Natural killer cell (primary cell): ENCODE results near the gene TNFSF15. TPM values are rescaled to one million over a fixed set of nuclear protein-coding genes. Genes with fewer than 3 reads are reported as not detected.

Experiments used
- ATAC-seq, 3 donors: fragments of 150-1000 bp in 2 of 3; fragments of 200-7000 bp in 1 of 3; cut with Tn5 transposase; 1 replicate in 1 of 3; 2 replicates in 2 of 3; pipeline ENCODE4 v1.10.0; 2021; ENCODE audit warnings: mild to moderate bottlenecking in 2 of 3, moderate library complexity in 2 of 3
- DNase-seq, 2 donors: peaks; one replicate each; pipeline versions ENCODE4 v3.0.0 to v3.0.0-alpha.2; 2013 to 2021; ENCODE audit warnings: mixed read lengths in 1 of 2
- H3K27ac ChIP-seq: one replicate; pipeline ENCODE4 v1.5.1; 2013; ENCODE audit warnings: mild to moderate bottlenecking, low read length
- H3K27me3 ChIP-seq: one replicate; pipeline ENCODE4 v1.6.1; 2013; ENCODE audit warnings: low read length; ENCODE audit not compliant: control insufficient read depth, insufficient read depth
- H3K36me3 ChIP-seq: one replicate; pipeline ENCODE4 v1.6.1; 2013; ENCODE audit warnings: low read length; ENCODE audit not compliant: control insufficient read depth, insufficient read depth
- H3K4me1 ChIP-seq: one replicate; pipeline ENCODE4 v1.6.1; 2013; ENCODE audit warnings: low read length; ENCODE audit not compliant: control insufficient read depth, insufficient read depth
- H3K4me3 ChIP-seq: one replicate; pipeline ENCODE4 v1.5.1; 2013; ENCODE audit warnings: low read length
- H3K9me3 ChIP-seq: one replicate; pipeline ENCODE4 v1.6.1; 2013; ENCODE audit warnings: low read length; ENCODE audit not compliant: control insufficient read depth, insufficient read depth
- H3K27ac Mint-ChIP-seq, 2 donors: one replicate each; pipeline ENCODE4 v1.8.0; 2022; ENCODE audit warnings: mild to moderate bottlenecking in 2 of 2, mixed read lengths in 2 of 2, moderate library complexity in 1 of 2
- H3K27me3 Mint-ChIP-seq, 2 donors: one replicate each; pipeline ENCODE4 v1.8.0; 2022; ENCODE audit warnings: low read depth in 2 of 2, mixed read lengths in 2 of 2
- H3K36me3 Mint-ChIP-seq: one replicate; pipeline ENCODE4 v1.8.0; 2022; ENCODE audit warnings: mixed read lengths
- H3K4me1 Mint-ChIP-seq, 2 donors: one replicate each; pipeline ENCODE4 v1.8.0; 2022; ENCODE audit warnings: mixed read lengths in 2 of 2
- H3K4me3 Mint-ChIP-seq: one replicate; pipeline ENCODE4 v1.8.0; 2022; ENCODE audit warnings: mild to moderate bottlenecking, moderate library complexity, mixed read lengths
- H3K9me3 Mint-ChIP-seq, 2 donors: one replicate each; pipeline ENCODE4 v1.8.0; 2022; ENCODE audit warnings: mixed read lengths in 2 of 2
- CTCF ChIP-seq: fragments of 200-600 bp; IDR thresholded peaks from one replicate; pipeline ENCODE4 v1.8.0; 2022; ENCODE audit warnings: antibody characterized with exemption
- WGBS: methylation state at CpG from one replicate; pipeline ENCODE4 v1.1.7; 2013; ENCODE audit warnings: missing lambda C conversion rate; ENCODE audit not compliant: insufficient coverage; 5-methylcytosine and 5-hydroxymethylcytosine counted together
- intact Hi-C: fragments of 100-400 bp; cut with micrococcal nuclease; formaldehyde crosslinking; loops from one replicate; pipeline ENCODE4 v1.14.2; 2022
- total RNA-seq, 4 donors: library from RNA; stranded (reverse); fragments of 120-200 nt in 1 of 4; gene quantifications; one replicate each; pipeline versions ENCODE4 v1.2.3 to v1.2.4, GENCODE V29; 2013 to 2022

Gene TNFSF15
- total RNA-seq, 3 donors from 2014 or later (not counting 1 experiment from before 2014, with no cell fraction given) = not detected

GRCh38 chr9:114798780-114799427, 6.9 kb downstream of the TNFSF15 start:
- Mint-ChIP-seq H3K4me3 (no peak overlapping the region), H3K27me3 (peaks cover 2 to 9% of the 10 kb centered on the region in 2 donors), H3K36me3 (no peaks in the 10 kb centered on the region), H3K9me3 (no peaks in the 10 kb centered on the region), H3K4me1 (no peaks in the 10 kb centered on the region), H3K27ac (no peak overlapping the region)
- no peaks in the 10 kb centered on the region for H3K27me3 ChIP-seq
- H3K36me3 ChIP-seq = no peaks in the 10 kb centered on the region
- intact Hi-C loops = no loop called here
- ATAC-seq (no peak), DNase-seq (no peak)
- no peaks in the 10 kb centered on the region for H3K9me3 ChIP-seq
- 70% methylated on average over 2 of the region's 2 CpGs for WGBS
- no peak overlapping the region for H3K4me3 ChIP-seq
- no peak overlapping the region for H3K27ac ChIP-seq
- H3K4me1 ChIP-seq = no peaks in the 10 kb centered on the region
- TF ChIP-seq CTCF = no peak

- ATAC-seq (no peak), DNase-seq (no peak)
- Histone ChIP-seq H3K27me3 (no peaks in the 10 kb centered on the region), H3K36me3 (no peaks in the 10 kb centered on the region), H3K4me3 (no peak overlapping the region), H3K27ac (no peak overlapping the region), H3K4me1 (no peaks in the 10 kb centered on the region), H3K9me3 (no peaks in the 10 kb centered on the region)
- Mint-ChIP-seq H3K27me3 (peaks cover 2 to 6% of the 10 kb centered on the region in 2 donors), H3K9me3 (no peaks in the 10 kb centered on the region), H3K36me3 (no peaks in the 10 kb centered on the region), H3K27ac (no peak overlapping the region), H3K4me1 (no peaks in the 10 kb centered on the region), H3K4me3 (no peak overlapping the region)
- TF ChIP-seq CTCF = no peak
- intact Hi-C loops = no loop called here
- 100% methylated on average over 1 of the region's 1 CpG for WGBS
Observed at GRCh38 chr9:114798101-114798500, 7.7 kb downstream of the TNFSF15 start.

GRCh38 chr9:114792396-114792795, 13.4 kb downstream of the TNFSF15 start:
- Mint-ChIP-seq H3K4me1 (no peaks in the 10 kb centered on the region), H3K9me3 (no peaks in the 10 kb centered on the region), H3K4me3 (no peak overlapping the region), H3K27me3 (no peaks in the 10 kb centered on the region), H3K36me3 (no peaks in the 10 kb centered on the region), H3K27ac (no peak overlapping the region)
- no peaks in the 10 kb centered on the region for H3K27me3 ChIP-seq
- WGBS = 99% methylated on average over 4 of the region's 4 CpGs
- no peaks in the 10 kb centered on the region for H3K36me3 ChIP-seq
- no peaks in the 10 kb centered on the region for H3K9me3 ChIP-seq
- ATAC-seq (no peak), DNase-seq (no peak)
- H3K4me3 ChIP-seq = no peak overlapping the region
- H3K4me1 ChIP-seq = no peaks in the 10 kb centered on the region
- no peak for TF ChIP-seq CTCF
- intact Hi-C loops = no loop called here
- no peak overlapping the region for H3K27ac ChIP-seq

- no peak overlapping the region for H3K4me3 ChIP-seq
- no peaks in the 10 kb centered on the region for H3K27me3 ChIP-seq
- TF ChIP-seq CTCF = no peak
- WGBS = 86% methylated on average over 2 of the region's 2 CpGs
- Mint-ChIP-seq H3K27me3 (no peaks in the 10 kb centered on the region), H3K4me1 (no peaks in the 10 kb centered on the region), H3K4me3 (no peak overlapping the region), H3K36me3 (no peaks in the 10 kb centered on the region), H3K27ac (no peak overlapping the region), H3K9me3 (no peaks in the 10 kb centered on the region)
- H3K4me1 ChIP-seq = no peaks in the 10 kb centered on the region
- no peak for DNase-seq
- ATAC-seq = no peak
- no peak overlapping the region for H3K27ac ChIP-seq
- H3K36me3 ChIP-seq = no peaks in the 10 kb centered on the region
- intact Hi-C loops = no loop called here
- H3K9me3 ChIP-seq = no peaks in the 10 kb centered on the region
Observed at GRCh38 chr9:114791736-114792135, 14.1 kb downstream of the TNFSF15 start.
